C4-2B (cell line): Measurements from ENCODE around the gene SUPT4H1.

Experiments
- ZFX ChIP-seq: fragments of 450-650 bp; IDR thresholded peaks from 2 replicates; pipeline ENCODE4 v1.6.1; 2017
- TF ChIP-seq, protein P1 (sequence below): fragments of 450-650 bp; conservative IDR thresholded peaks from 2 replicates; pipeline ENCODE4 v1.5.1; 2017; ENCODE audit warnings: mild to moderate bottlenecking

DNA sequence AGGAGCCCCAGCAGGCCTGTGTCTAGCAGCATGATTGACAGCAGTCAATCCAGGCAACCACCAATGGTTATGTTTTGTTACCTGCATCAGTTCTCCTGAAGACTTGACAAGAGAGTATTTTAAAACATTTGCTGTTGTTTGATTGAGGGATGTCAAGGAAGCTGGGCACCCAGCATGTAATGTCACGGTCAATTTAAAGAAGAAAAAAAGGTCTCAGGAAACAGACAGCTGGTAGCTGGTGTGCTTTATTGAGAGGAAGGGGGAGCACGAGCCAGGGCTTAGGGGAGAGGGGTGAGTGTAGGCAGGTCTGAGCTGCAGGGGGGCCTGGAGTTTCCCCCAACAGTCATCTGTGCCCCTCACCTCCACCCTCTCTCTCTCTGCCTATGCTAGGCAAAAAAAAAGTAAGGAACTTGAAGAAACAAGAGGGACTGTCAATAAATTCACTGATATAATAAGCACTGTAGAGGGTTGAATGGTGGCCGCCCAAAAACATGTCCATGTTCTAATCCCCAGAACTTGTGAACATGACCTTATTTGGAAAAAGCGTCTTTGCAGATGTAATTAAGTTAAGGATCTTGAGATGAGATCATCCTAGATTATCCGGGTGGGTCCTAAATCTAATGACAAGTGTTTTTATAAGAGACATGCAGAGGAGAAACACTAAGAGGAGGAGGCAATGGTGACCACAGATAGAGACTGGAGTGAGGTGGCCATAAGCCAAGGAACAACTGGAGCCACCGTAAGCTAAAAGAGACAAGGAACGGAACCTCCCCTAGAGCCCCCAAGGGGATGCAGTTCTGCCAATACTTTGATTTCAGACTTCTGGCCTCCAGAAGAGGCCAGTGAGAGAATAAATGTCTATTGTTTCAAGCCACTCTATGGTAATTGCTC lies 37.9 kb downstream of the SUPT4H1 start:
- TF ChIP-seq, protein P1, sequence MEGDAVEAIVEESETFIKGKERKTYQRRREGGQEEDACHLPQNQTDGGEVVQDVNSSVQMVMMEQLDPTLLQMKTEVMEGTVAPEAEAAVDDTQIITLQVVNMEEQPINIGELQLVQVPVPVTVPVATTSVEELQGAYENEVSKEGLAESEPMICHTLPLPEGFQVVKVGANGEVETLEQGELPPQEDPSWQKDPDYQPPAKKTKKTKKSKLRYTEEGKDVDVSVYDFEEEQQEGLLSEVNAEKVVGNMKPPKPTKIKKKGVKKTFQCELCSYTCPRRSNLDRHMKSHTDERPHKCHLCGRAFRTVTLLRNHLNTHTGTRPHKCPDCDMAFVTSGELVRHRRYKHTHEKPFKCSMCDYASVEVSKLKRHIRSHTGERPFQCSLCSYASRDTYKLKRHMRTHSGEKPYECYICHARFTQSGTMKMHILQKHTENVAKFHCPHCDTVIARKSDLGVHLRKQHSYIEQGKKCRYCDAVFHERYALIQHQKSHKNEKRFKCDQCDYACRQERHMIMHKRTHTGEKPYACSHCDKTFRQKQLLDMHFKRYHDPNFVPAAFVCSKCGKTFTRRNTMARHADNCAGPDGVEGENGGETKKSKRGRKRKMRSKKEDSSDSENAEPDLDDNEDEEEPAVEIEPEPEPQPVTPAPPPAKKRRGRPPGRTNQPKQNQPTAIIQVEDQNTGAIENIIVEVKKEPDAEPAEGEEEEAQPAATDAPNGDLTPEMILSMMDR = no peak
- no peak for TF ChIP-seq ZFX
